Mucosa of rectum (tissue), 2 donors: ENCODE measurements around the gene SLC25A1.

Experiments
- H3K27ac ChIP-seq, 2 donors: one replicate each; pipeline ENCODE4 v1.7.0; 2013; ENCODE audit warnings: inconsistent platforms in 2 of 2, low read depth in 2 of 2, low read length in 2 of 2
- H3K27me3 ChIP-seq, 2 donors: one replicate each; pipeline ENCODE4 v1.7.0; 2013; ENCODE audit warnings: low read length in 2 of 2; ENCODE audit not compliant: control insufficient read depth in 2 of 2, insufficient read depth in 2 of 2
- H3K36me3 ChIP-seq, 2 donors: one replicate each; pipeline ENCODE4 v1.7.0; 2013; ENCODE audit warnings: low read length in 2 of 2; ENCODE audit not compliant: control insufficient read depth in 2 of 2, insufficient read depth in 2 of 2
- H3K4me1 ChIP-seq, 2 donors: one replicate each; pipeline ENCODE4 v1.7.0; 2013; ENCODE audit warnings: low read length in 2 of 2, mild to moderate bottlenecking in 1 of 2; ENCODE audit not compliant: control insufficient read depth in 2 of 2, insufficient read depth in 2 of 2
- H3K4me3 ChIP-seq, 2 donors: one replicate each; pipeline ENCODE4 v1.7.0; 2013; ENCODE audit warnings: low read length in 2 of 2
- H3K9ac ChIP-seq, 2 donors: one replicate each; pipeline ENCODE4 v1.7.0; 2013; ENCODE audit warnings: low read length in 2 of 2, low read depth in 1 of 2, mild to moderate bottlenecking in 1 of 2
- H3K9me3 ChIP-seq, 2 donors: one replicate each; pipeline ENCODE4 v1.7.0; 2013; ENCODE audit warnings: low read length in 2 of 2; ENCODE audit not compliant: control insufficient read depth in 2 of 2
- donor health status: healthy.
- donor health status: Normal muscosa, but diverticular disease.

The SLC25A1 gene

DNA sequence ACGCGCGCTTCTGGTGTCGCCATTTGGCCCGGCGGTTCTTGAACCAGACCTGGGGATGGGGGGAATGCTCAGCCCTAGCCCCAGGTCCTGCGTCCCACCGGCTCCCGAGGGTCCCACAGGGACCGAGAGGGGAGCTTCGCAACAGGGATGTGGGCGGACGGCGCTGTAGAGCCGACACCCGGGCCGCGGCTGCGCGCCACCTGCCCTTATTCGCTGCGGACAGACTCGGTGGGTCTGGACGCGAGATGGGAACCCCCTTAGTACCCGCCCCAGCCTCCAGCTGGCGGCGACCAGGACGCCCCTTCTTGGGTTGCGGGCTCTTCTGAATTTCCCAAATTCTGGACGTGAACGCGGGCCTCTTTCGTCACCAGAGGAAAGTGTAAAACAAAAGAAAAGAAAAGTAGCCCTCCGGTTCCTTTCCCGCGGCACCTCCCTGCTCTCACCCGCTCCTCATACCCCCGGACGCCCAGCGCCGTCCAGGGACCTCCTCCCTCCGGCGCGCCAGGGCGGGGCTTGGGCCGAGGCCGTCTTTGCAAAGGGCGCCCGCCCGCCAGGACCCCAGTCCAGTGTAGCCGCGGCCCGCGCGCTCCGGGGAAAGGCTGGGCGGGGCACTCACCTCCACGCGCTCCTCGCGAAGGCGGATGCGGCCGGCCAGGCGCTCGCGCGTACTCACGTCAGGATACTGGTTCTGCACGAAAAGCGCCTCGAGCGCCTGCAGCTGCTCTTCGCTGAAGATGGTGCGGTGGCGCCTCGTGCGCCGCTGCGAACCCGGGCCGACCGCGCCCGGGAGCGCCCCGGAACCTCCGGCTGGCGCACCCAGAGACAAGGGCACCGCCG lies 29.3 kb downstream of the SLC25A1 start:
- Histone ChIP-seq H3K27ac (no peak overlapping the region), H3K27me3 (peaks cover 36 to 47% of the 10 kb centered on the region in 2 donors), H3K4me3 (no peak overlapping the region), H3K9ac (no peak overlapping the region), H3K36me3 (no peaks in the 10 kb centered on the region), H3K9me3 (peaks cover 0 to 2% of the 10 kb centered on the region in 2 donors), H3K4me1 (peaks cover 0 to 1% of the 10 kb centered on the region in 2 donors)

DNA sequence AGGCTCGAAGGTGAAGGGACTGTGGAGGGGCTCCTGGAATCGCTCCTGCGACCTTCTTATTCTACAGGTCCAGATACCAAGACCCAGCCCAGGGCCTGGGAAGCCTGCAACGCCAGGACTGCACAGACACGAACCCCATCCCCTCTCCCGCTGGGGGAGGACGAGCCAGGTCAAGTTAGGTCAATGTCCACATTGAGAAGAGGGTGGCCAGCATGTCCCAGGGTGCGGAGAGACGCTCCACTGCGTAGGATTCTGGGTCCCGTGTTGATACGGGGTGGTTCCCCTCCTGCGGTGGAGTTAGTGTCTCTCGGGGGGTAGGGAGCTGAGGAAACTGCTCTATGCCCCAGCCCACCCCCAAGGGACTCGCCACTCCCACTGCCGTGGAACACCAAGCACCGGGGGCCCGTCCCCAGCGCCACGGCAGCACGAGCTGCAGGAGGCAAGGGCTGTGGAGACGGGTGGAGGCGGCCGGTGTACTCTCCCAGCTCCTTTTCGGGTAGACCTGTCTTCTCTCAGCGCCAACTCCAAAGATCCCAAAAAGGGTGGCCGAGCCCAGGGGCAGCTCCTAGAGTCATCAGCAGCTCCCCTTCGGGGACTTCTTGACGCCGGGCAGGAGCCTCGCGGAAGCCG lies 30.0 kb downstream of the SLC25A1 start:
- H3K36me3 ChIP-seq: no peaks in the 10 kb centered on the region
- no peak overlapping the region for H3K4me3 ChIP-seq
- H3K27me3 ChIP-seq: peaks cover 36 to 46% of the 10 kb centered on the region in 2 donors
- peaks cover 5 to 8% of the 10 kb centered on the region in 2 donors for H3K4me1 ChIP-seq
- H3K9ac ChIP-seq: no peak overlapping the region
- H3K27ac ChIP-seq: no peak overlapping the region
- peaks cover 0 to 2% of the 10 kb centered on the region in 2 donors for H3K9me3 ChIP-seq

DNA sequence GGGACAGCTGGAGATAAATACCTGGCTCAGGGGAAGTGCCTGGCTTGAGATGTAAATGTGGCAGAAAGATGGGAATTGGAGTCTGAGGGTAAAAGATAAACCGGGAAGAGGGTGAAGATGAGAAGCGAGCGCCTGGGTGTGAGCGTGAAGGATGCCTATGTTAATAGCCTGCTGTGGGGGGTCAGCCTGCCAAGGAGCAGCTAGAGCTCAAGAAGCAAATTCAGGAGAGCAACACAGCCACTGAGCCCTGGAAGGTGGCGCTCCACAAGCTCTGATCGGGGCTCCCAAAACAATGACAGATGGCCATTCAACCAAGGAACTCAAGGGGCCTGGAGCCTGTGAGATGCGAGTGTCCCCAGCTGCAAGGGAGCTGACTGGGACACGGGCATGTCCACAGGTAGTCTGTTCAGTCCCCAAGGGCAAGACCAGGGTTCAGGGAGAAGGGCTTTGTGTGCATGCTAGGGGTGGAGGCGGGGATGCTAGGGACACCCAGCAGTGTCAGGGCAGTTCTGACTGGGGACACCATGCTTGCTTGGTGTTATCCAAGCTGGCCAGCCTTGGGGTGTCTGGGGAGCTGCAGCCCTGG lies 31.2 kb downstream of the SLC25A1 start:
- Histone ChIP-seq H3K27me3 (peaks cover 32 to 38% of the 10 kb centered on the region in 2 donors), H3K9me3 (no peaks in the 10 kb centered on the region), H3K9ac (no peak overlapping the region), H3K4me3 (no peak overlapping the region), H3K36me3 (peaks cover under 1 to 4% of the 10 kb centered on the region in 2 donors), H3K4me1 (peaks cover 9 to 11% of the 10 kb centered on the region in 2 donors), H3K27ac (no peak overlapping the region)

DNA sequence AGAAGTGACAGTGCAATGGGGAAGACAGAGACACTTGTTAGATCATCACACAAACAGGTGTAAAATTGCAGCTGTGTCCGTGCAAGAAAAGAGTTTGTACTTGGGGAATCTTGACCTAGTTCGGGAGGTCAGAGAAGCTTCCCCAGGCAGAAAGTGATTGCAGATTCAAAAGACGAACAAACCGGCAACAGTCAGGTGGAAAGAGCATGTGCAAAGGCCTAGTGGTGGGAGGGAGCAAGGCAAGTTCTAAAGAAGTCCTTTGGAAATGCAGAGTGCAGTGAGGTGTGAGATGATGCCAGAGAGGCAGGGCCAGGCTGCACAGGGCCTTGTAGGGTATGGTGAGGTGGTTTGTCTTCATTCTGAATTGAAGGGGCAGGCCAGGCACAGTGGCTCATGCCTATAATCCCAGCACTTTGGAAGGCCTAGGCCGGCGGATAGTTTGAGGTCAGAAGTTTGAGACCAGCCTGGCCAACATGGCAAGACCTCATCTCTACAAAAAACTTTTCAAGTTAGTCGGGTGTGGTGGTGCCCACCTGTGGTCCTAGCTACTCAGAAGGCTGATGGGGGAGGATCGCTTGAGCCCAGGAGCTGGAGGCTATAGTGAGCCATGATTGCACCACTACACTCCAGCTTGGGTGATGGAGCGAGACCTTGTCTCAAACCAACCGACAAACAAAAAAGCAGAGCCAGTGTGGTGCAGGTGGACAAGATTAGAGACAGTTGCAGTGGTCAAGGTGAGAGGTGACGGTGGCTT lies 32.1 kb downstream of the SLC25A1 start:
- no peak overlapping the region for H3K4me3 ChIP-seq
- H3K4me1 ChIP-seq: peaks cover 9 to 11% of the 10 kb centered on the region in 2 donors
- no peak overlapping the region for H3K9ac ChIP-seq
- peaks cover 25 to 30% of the 10 kb centered on the region in 2 donors for H3K27me3 ChIP-seq
- peaks cover 5 to 8% of the 10 kb centered on the region in 2 donors for H3K36me3 ChIP-seq
- H3K9me3 ChIP-seq: no peaks in the 10 kb centered on the region
- no peak overlapping the region for H3K27ac ChIP-seq

DNA sequence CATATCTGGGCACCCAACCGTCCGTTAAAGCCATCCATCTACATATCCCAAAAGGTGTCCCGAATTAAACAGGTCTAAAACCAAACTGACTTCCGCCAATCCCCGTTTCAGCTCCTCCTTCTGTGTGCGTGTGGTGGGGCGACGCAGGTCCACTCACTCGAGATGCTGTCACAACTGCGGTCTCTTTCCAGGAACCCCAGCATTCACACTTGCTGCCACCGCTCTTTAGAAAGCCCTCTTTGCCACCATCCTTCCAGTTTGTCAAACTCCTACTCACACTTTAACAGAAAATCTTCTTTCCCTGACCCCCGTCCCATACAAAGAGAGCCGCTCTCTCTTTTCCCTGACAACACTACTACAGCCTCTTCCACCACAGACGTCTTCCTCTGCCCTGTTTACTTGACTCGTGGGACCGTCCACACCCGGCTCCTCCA lies 34.6 kb downstream of the SLC25A1 start:
- H3K9me3 ChIP-seq: no peaks in the 10 kb centered on the region
- H3K36me3 ChIP-seq: peaks cover 21 to 24% of the 10 kb centered on the region in 2 donors
- peak overlapping the region; percentile 87 to 90 for H3K9ac ChIP-seq
- H3K4me1 ChIP-seq: peaks cover 9 to 11% of the 10 kb centered on the region in 2 donors
- H3K27me3 ChIP-seq: peaks cover 16 to 21% of the 10 kb centered on the region in 2 donors
- peak overlapping the region; percentile 93 to 99 for H3K4me3 ChIP-seq
- H3K27ac ChIP-seq: peak overlapping the region; percentile 54 to 78

DNA sequence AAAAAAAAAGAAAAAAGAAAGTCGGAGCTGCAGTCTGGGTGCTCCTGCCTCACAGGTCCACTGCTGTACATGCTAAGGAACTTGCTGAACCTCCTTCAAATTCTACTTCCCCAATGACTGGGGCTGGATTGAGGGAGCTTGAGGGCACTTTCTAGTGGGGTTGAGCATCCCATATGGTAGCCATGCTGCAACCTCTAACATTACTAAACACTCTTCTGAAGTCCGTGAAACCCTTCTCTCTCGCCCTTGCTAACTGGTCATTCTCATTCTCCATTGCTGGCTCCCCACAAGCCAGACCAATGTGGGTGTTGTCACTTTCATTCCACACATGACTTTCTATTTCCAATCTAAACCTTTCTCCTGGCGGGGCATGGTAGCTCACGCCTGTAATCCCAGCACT lies 35.3 kb downstream of the SLC25A1 start:
- H3K27me3 ChIP-seq: peaks cover 13 to 15% of the 10 kb centered on the region in 2 donors
- no peak overlapping the region for H3K4me3 ChIP-seq
- no peaks in the 10 kb centered on the region for H3K9me3 ChIP-seq
- no peak overlapping the region for H3K27ac ChIP-seq
- H3K9ac ChIP-seq: no peak overlapping the region
- peaks cover 9 to 11% of the 10 kb centered on the region in 2 donors for H3K4me1 ChIP-seq
- peaks cover 28 to 31% of the 10 kb centered on the region in 2 donors for H3K36me3 ChIP-seq

DNA sequence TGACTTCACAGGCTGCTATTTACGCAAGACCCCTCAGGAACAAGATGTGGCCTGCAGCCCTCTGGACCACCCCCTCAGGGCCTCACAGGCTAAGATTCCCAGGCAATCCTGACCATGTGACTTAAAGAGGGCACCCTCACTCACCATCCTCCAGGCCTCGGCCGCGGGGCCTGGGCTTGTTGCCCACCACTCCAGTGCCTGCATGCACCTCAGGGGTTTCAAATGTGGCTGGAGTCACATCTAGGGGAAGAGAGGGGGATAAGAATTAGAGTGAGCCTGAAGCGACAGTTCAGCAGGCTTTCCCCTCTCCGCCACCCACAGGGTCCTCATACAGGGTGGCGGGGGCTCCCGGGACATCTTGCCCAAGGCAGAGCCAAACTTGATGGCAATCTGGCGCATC lies 36.1 kb downstream of the SLC25A1 start:
- peaks cover 35 to 38% of the 10 kb centered on the region in 2 donors for H3K36me3 ChIP-seq
- peaks cover 6 to 7% of the 10 kb centered on the region in 2 donors for H3K27me3 ChIP-seq
- no peak overlapping the region for H3K4me3 ChIP-seq
- H3K4me1 ChIP-seq: peaks cover 9 to 11% of the 10 kb centered on the region in 2 donors
- no peaks in the 10 kb centered on the region for H3K9me3 ChIP-seq
- H3K27ac ChIP-seq: no peak overlapping the region
- no peak overlapping the region for H3K9ac ChIP-seq

DNA sequence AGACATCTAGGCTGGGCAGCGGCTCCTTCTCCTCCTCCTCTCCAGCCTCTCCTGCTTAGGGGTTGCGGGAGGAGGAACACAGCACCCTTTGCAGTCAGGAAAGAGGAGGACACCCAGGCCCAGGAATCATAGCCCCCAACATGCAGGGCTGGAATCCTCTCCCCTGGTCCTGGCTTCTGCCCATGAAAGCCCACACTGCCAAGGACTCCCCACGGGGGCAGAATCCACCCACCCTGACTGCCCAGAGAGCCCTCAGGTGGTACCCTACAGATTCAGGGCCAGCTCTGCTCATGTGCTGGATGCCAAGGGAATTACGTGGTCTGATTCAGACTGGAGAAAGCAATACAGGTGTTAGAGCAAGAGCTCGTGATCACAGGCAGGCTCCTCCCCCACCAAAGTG lies 38.6 kb downstream of the SLC25A1 start:
- Histone ChIP-seq H3K4me3 (no peak overlapping the region), H3K27me3 (no peaks in the 10 kb centered on the region), H3K4me1 (peaks cover 9 to 11% of the 10 kb centered on the region in 2 donors), H3K27ac (no peak overlapping the region), H3K9me3 (no peaks in the 10 kb centered on the region), H3K9ac (no peak overlapping the region), H3K36me3 (peaks cover 49 to 56% of the 10 kb centered on the region in 2 donors)

DNA sequence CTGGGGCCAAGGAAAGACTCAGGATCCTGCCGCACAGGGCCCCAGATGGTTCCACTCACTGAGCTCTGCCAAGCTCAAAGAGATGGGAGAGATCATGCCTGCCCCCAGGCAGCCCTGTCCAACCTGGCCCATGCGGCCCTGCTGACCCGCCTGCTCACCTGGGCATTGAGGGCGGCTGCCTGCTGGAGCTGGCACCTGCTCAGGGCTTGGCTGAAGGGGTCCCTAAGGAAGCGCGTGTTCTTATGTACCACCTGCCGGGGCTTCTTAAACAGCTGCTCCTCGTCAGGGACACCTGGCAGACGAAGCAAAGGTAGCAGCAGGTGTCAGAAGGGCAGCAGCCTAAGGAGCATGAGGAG lies 39.6 kb downstream of the SLC25A1 start:
- Histone ChIP-seq H3K9ac (no peak overlapping the region), H3K36me3 (peaks cover 49 to 62% of the 10 kb centered on the region in 2 donors), H3K27me3 (no peaks in the 10 kb centered on the region), H3K27ac (no peak overlapping the region), H3K9me3 (no peaks in the 10 kb centered on the region), H3K4me3 (no peak overlapping the region), H3K4me1 (peaks cover 7 to 8% of the 10 kb centered on the region in 2 donors)
